K562 (cell line): Measurements from ENCODE around the gene YPEL5. TPM values are rescaled to one million over a fixed set of nuclear protein-coding genes. Genes with fewer than 3 reads are reported as not detected.
A peak's percentile ranks its signal among the peaks of the same experiment; 100 is the strongest.

Experiments used
- ELF4 ChIP-seq: fragments of 450-650 bp; formaldehyde crosslinking; IDR thresholded peaks from 2 replicates; pipeline ENCODE4 v1.4.0; 2022; ENCODE audit warnings: missing genetic modification characterization
- ERF ChIP-seq: fragments of 450-650 bp; formaldehyde crosslinking; IDR thresholded peaks from 2 replicates; pipeline ENCODE4 v1.4.0; 2020; ENCODE audit warnings: mild to moderate bottlenecking, mixed read lengths
- HDAC8 ChIP-seq: fragments of 450-650 bp; IDR thresholded peaks from 2 replicates; pipeline ENCODE4 v1.6.1; 2016; ENCODE audit warnings: mild to moderate bottlenecking, missing genetic modification characterization, moderate library complexity, missing compliant biosample characterization
- JUNB ChIP-seq: fragments of 450-650 bp; formaldehyde crosslinking; conservative IDR thresholded peaks from 2 replicates; pipeline ENCODE4 v1.4.0; 2020; ENCODE audit warnings: mild to moderate bottlenecking
- MBD1 ChIP-seq: fragments of 250-450 bp; sonication (Bioruptor Pico); IDR thresholded peaks from 2 replicates; pipeline ENCODE4 v1.8.0; 2022; ENCODE audit warnings: inconsistent platforms
- MTF1 ChIP-seq: fragments of 250-450 bp; sonication (Bioruptor Pico); IDR thresholded peaks from 2 replicates; pipeline ENCODE4 v1.9.0; 2021; ENCODE audit warnings: moderate library complexity, mild to moderate bottlenecking, inconsistent platforms, borderline replicate concordance
- PTBP1 ChIP-seq: fragments of 200-400 bp; formaldehyde crosslinking; IDR thresholded peaks from 2 replicates; pipeline ENCODE4 v1.6.1; 2017; ENCODE audit warnings: low read depth, low read length
- VEZF1 ChIP-seq: fragments of 200-800 bp; sonication (Bioruptor generic); IDR thresholded peaks from 2 replicates; pipeline ENCODE4 v1.6.1; 2017; ENCODE audit warnings: missing genetic modification characterization, missing compliant biosample characterization
- ZKSCAN1 ChIP-seq: fragments of 150-350 bp; IDR thresholded peaks from 2 replicates; pipeline ENCODE4 v1.6.1; 2016; ENCODE audit warnings: low read depth, low read length
- ZNF280B ChIP-seq: fragments of 250-450 bp; sonication (Bioruptor Pico); IDR thresholded peaks from 2 replicates; pipeline ENCODE4 v1.5.1; 2021; ENCODE audit warnings: mild to moderate bottlenecking
- ZNF324 ChIP-seq: fragments of 250-450 bp; sonication (Bioruptor Pico); IDR thresholded peaks from 2 replicates; pipeline ENCODE4 v1.4.0; 2020; ENCODE audit warnings: mild to moderate bottlenecking
- ZNF395 ChIP-seq: fragments of 200-800 bp; sonication (Bioruptor generic); IDR thresholded peaks from 2 replicates; pipeline ENCODE4 v1.6.1; 2017; ENCODE audit warnings: missing genetic modification characterization, missing compliant biosample characterization
- ZNF511 ChIP-seq: sonication (generic); formaldehyde crosslinking; IDR thresholded peaks from 2 replicates; pipeline ENCODE4 v1.8.0; 2022; ENCODE audit warnings: mild to moderate bottlenecking, missing genetic modification reagents
- ZNF518B ChIP-seq: fragments of 250-450 bp; sonication (Bioruptor Pico); IDR thresholded peaks from 2 replicates; pipeline ENCODE4 v1.5.0; 2021; ENCODE audit warnings: mild to moderate bottlenecking, moderate library complexity
- ZNF584 ChIP-seq: fragments of 200-800 bp; sonication (Bioruptor generic); IDR thresholded peaks from 2 replicates; pipeline ENCODE4 v1.6.1; 2016; ENCODE audit warnings: low read depth, mild to moderate bottlenecking, missing genetic modification characterization, missing compliant biosample characterization
- ZNF79 ChIP-seq: fragments of 250-450 bp; sonication (Bioruptor Pico); IDR thresholded peaks from 2 replicates; pipeline ENCODE4 v1.4.0; 2020; ENCODE audit warnings: low read depth, mild to moderate bottlenecking, moderate library complexity
- ZSCAN29 ChIP-seq: fragments of 450-650 bp; IDR thresholded peaks from 2 replicates; pipeline ENCODE4 v1.6.1; 2017
- polyA plus RNA-seq, 8 experiments: library from polyadenylated mRNA; depleted of rRNA in 4 of 8; stranded (reverse) in 5 of 8; unstranded in 3 of 8; fragments of >200 nt; fragmentation: Nextera tagmentation in 2 of 8; fragmentation: Illumina TruSeq in 1 of 8; extraction: Ambion mirVana in 2 of 8; extraction: Trizol in 1 of 8; gene quantifications; 2 replicates each; pipeline versions ENCODE4 v1.2.1 to v1.2.3, GENCODE V29; 2011 to 2014; ENCODE audit warnings: inconsistent platforms in 1 of 8, missing spikeins in 1 of 8
- total RNA-seq, 7 experiments: library from RNA; depleted of rRNA in 6 of 7; stranded (reverse); fragments of >200 nt in 6 of 7; fragmentation: Illumina TruSeq in 2 of 7; extraction: Trizol in 2 of 7; gene quantifications; 2 replicates each; pipeline versions ENCODE4 v1.2.1 to v1.2.3, GENCODE V29; 2011 to 2021; ENCODE audit warnings: low replicate concordance in 1 of 7

YPEL5 gene
- total and polyA plus RNA-seq, 9 of the 15 experiments (the other 6 are each of a cell fraction or from before 2014, with no cell fraction given): 5.4 to 34.4 (median 12.3) TPM

- TF ChIP-seq ERF (CRISPR knock-in tag) (no peak), ZNF79 (CRISPR knock-in tag) (no peak), ZNF518B (CRISPR knock-in tag) (no peak), ZSCAN29 (no peak), ZKSCAN1 (no peak), MBD1 (CRISPR knock-in tag) (no peak), ZNF511 (CRISPR knock-in tag) (no peak), ZNF324 (CRISPR knock-in tag) (no peak), HDAC8 (no peak), ZNF395 (CRISPR knock-in tag) (no peak), PTBP1 (no peak), MTF1 (no peak), VEZF1 (CRISPR knock-in tag) (peak; percentile 67), ZNF584 (CRISPR knock-in tag) (no peak), ZNF280B (CRISPR knock-in tag) (no peak), JUNB (no peak), ELF4 (CRISPR knock-in tag) (no peak)
These were observed 1.2 kb downstream of the YPEL5 start (continued) for GRCh38 chr2:30147715-30148610.
